Esophagus muscularis mucosa (tissue), 3 donors: ENCODE results near the gene HOXC11.

Source experiments
- POLR2A ChIP-seq: fragments of 450-650 bp; IDR thresholded peaks from one replicate; pipeline ENCODE4 v1.6.1; 2017; ENCODE audit warnings: antibody characterized with exemption, moderate library complexity, mild to moderate bottlenecking, low read depth
- POLR2AphosphoS5 ChIP-seq, 2 donors: sonication (generic); formaldehyde crosslinking; IDR thresholded peaks; one replicate each; pipeline ENCODE4 v1.6.1; 2017; ENCODE audit warnings: antibody characterized with exemption in 2 of 2
- TF ChIP-seq, protein P1 (sequence below), 3 experiments: fragments of 200-600 bp in 2 of 3; fragments of 450-650 bp in 1 of 3; sonication (generic) in 2 of 3; IDR thresholded peaks; one replicate each; pipeline ENCODE4 v1.5.1; 2017 to 2019; ENCODE audit warnings: antibody characterized with exemption in 3 of 3, mild to moderate bottlenecking in 2 of 3, moderate library complexity in 1 of 3

DNA sequence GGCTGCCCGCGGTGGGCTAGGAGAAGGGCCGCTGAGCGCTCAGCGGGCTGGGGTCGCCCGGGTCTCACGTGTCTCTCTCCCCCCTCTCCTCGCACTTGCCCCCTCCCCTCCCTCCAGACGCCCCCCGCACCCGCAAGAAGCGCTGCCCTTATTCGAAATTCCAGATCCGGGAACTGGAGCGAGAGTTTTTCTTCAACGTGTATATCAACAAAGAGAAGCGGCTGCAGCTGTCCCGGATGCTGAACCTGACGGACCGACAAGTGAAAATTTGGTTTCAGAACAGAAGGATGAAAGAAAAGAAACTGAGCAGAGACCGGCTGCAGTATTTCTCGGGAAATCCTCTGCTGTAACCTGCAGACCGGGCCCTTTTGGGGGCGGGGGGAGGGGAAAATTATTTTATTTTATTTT is 2.1 kb downstream of the HOXC11 start:
- TF ChIP-seq, protein P1, sequence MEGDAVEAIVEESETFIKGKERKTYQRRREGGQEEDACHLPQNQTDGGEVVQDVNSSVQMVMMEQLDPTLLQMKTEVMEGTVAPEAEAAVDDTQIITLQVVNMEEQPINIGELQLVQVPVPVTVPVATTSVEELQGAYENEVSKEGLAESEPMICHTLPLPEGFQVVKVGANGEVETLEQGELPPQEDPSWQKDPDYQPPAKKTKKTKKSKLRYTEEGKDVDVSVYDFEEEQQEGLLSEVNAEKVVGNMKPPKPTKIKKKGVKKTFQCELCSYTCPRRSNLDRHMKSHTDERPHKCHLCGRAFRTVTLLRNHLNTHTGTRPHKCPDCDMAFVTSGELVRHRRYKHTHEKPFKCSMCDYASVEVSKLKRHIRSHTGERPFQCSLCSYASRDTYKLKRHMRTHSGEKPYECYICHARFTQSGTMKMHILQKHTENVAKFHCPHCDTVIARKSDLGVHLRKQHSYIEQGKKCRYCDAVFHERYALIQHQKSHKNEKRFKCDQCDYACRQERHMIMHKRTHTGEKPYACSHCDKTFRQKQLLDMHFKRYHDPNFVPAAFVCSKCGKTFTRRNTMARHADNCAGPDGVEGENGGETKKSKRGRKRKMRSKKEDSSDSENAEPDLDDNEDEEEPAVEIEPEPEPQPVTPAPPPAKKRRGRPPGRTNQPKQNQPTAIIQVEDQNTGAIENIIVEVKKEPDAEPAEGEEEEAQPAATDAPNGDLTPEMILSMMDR (IDR thresholded peaks at IDR 0.05): no peak
- TF ChIP-seq POLR2A (no peak), POLR2AphosphoS5 (IDR thresholded peaks at IDR 0.05) (no peak)
